ENCODE results near the gene FCER2.

Gene FCER2

DNA sequence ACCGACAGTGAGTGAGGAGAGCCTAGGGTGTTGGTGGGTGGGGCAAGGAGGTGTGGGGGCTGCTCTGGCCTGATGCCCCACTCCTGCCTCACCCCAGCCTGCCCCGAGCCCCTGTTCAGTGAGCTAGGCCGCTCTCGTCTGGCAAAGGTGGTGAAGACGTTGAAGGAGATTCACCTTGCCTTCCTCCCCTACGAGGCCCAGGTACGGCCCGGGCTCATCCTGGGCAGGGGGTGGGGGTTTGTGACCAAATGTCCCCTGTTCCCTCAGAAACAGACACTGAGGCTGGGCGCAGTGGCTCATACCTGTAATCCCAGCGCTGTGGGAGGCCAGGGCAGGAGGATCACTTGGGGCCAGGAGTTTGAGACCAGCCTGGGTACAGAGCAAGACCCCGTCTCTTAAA is 61.1 kb downstream of the FCER2 start:
- H3K4me3 ChIP-seq (ENCODE audit: low read length), result no peak overlapping the region
- no peak for DNase-seq (ENCODE audit: low read depth, low spot score)

DNA sequence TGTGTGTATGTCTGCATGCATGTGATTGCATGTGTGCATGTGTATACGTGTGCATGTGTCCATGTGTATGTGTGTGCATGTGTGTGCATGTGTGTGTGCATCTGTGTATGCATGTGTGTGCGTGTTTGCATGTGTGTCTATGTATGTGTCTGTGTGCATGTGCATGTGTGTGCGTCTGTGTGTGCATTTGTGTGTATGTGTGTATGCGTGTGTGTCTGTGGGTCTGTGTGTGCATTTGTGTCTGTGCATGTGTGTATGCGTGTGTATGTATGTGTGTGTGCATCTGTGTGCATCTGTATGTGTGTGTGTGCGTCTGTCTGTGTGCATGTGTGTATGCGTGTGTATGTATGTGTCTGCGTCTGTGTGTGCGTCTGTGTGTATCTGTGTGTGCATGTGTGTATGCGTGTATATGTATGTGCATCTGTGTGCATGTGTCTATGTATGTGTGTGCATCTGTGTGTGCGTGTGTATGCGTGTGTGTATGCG is 62.0 kb downstream of the FCER2 start:
- DNase-seq (ENCODE audit: low read depth, low spot score), result no peak
- no peak overlapping the region for H3K4me3 ChIP-seq (ENCODE audit: low read length)

DNA sequence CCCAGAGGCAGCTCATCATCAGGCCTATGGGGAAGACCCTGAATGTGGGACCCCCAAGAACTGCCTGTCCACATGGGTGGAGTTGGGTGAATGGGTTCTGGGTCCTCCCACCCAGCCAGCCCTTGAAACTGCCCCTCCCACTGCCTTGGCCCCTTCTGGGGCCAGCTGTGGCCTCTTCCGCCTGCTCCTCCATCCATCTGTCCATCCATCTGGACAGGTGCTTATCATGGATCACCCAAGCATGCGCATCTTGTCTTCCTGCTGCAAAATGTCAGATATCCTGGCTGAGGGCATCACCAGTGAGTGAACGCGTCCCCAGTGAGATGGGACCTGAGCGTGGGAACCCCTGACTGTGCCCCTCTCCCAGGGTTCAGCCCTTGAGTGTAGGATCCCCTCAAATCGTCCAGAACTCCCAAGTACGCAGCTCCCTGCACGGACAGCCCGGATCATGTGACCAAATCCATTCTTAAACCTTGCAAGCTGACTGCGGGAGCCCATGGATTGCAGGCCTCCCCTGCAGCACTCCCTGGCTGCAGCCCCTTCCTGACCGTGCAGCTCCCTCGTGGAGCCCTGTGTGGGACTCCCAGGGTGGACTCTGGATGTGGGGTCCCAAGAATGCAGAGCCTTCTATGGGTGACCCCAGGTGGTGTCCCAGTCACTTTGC is 63.0 kb downstream of the FCER2 start:
- H3K4me3 ChIP-seq (ENCODE audit: low read length), result no peak overlapping the region

More for the DNA sequence above, 63.0 kb downstream of the FCER2 start:
- no peak for DNase-seq (ENCODE audit: low read depth, low spot score)
